IPS-18c (cell line): Measurements from ENCODE around the gene GAS7.

Experiments
- H3K4me3 ChIP-seq: 2 replicates; pipeline ENCODE4 v1.7.0; 2013; ENCODE audit warnings: low read depth, mild to moderate bottlenecking, low read length, moderate library complexity; ENCODE audit not compliant: insufficient read depth
- H3K9me3 ChIP-seq: one replicate; pipeline ENCODE4 v1.6.1; 2013; ENCODE audit warnings: mild to moderate bottlenecking, low read length, moderate library complexity; ENCODE audit not compliant: control insufficient read depth, insufficient read depth

Gene GAS7

DNA sequence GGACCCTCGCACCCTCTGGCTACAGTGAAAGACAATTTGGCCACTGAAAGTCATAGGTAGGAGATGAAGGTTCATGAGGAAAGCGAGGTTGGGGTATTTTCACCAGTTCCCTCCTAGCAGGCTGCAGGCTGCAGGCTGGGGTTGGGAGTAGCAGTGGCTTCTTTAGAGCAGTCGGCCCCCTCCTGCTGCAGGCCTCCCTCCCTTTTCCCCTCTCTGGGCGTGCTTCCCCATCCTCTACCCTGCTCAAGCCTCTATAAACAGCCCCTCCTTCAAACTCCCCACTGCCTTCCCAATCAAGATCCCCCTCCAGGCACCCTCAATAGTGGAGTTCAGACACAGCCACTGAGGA is 41.8 kb downstream of the GAS7 start:
- Histone ChIP-seq H3K9me3 (no peaks in the 10 kb centered on the region), H3K4me3 (no peak overlapping the region)

DNA sequence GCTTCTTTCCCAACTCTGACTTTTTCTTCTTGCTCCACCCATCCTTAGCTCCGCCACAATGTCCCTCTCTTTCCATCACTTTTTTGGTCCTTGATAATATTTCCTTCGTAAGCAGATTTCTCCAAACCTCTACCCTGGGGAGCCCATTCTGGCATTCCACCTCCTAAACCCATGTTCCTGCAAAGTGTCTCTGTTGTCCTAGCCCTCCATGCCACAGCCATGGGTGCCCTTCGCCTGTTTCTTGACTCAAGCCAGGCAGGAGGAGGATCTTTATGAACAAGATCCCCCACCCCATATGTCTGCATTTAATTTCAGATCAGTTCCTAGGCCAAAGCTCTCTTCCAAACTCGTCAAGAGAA is 42.4 kb downstream of the GAS7 start:
- Histone ChIP-seq H3K4me3 (no peak overlapping the region), H3K9me3 (no peaks in the 10 kb centered on the region)

DNA sequence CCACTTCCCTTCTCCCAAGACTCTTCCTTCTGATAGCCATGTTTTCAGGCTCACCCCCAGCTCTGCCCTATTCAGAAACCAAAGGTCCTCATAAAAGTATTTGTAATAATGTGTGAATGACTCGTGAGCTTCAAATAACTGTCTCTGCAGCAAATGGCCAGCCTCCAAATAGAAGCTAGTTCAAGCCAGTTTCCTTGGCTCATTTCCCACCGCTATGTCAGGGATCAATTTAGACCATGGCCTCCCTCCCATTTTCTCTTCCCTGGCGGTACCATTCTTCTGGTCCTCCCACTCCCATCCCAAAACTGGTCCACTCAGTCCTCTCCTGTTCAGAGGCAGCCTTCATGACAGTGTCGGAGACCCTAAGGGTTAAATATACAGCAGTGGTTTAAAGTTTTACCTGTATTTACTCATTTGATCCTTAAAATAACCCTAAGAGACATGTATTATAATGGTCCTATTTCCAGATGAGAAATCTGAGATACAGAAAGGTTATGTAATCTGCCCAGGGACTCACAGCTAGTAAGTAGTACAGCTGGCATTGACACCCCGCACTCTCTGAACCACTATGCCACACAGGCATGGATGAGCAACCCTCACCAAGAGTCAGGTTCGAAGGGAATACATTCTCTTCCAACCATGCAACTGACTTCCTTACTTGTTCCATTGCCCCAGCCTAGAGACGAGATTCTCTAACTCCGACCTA is 42.9 kb downstream of the GAS7 start:
- no peak overlapping the region for H3K4me3 ChIP-seq
- no peaks in the 10 kb centered on the region for H3K9me3 ChIP-seq

DNA sequence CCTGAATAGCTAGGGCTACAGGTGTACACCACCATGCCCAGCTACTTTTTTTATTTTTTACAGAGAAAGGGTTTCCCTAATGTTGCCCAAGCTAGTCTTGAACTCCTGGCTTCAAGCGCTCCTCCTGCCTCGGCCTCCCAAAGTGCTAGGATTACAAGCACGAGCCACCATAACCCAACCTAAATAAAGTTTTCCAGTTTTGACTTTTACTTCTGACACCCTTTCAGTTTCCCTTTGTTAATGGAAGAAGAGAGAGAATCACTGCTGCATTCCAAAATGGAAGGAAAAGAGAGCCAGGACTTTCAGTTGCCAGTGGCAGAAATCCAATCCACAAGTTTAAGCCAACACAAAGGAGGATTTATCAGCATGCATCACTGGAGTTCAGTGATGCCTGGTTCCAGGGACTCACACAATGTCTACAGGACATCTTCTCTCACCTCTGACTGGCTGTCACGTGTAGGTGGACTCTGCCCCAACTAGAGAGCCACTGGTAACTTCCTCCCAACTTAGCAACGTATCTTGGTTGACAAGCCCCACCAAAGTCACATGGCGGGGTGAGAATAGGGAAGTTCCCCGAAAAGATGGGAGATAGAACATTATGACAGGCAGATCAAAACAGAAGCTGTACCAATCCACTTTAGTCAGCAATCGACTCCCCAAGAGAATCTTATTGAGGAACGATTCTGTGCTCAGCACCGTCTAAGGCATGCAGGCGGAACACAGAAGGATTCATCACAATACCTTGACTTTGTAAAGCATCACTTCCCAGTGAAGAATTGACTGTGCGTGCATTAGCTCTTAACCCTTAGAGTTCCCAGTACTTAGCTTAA is 46.5 kb downstream of the GAS7 start:
- Histone ChIP-seq H3K4me3 (no peak overlapping the region), H3K9me3 (no peaks in the 10 kb centered on the region)

DNA sequence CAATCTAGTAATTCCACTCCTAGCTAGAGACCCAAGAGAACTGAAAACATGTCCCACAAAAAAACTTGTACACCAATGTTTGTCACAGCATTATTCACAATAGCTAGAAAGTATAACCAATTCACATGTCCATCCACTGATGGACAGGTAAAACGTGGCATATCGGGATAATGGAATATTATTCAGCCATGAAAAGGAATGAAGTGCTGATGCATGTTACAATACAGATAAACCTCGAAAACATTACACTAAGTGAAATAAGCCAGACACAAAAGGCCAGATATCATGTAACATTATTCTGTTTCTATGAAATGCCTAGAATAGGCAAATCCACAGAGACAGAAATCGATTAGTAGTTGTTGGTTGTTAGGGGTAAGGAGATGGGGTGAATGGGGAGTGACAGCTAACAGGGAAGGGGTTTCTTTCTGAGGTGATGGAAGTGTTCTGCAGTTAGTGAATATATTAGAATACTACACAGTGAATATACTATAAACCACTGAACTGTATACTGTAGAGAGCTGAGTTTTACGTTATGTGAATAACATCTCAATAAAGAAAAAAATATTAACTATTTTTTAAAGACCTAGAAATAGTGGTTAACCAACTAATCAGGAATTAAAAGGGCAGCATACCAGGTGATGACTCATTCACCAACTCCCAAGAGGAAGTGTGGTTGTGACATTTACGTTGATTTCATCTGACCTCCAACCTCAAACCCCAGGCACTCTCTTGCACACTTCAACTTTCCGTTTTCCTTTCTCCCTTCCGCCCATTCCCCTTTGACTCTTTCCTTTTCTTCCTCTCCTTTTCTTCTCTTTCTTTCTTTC is 48.6 kb downstream of the GAS7 start:
- Histone ChIP-seq H3K9me3 (peaks cover 2% of the 10 kb centered on the region), H3K4me3 (no peak overlapping the region)

DNA sequence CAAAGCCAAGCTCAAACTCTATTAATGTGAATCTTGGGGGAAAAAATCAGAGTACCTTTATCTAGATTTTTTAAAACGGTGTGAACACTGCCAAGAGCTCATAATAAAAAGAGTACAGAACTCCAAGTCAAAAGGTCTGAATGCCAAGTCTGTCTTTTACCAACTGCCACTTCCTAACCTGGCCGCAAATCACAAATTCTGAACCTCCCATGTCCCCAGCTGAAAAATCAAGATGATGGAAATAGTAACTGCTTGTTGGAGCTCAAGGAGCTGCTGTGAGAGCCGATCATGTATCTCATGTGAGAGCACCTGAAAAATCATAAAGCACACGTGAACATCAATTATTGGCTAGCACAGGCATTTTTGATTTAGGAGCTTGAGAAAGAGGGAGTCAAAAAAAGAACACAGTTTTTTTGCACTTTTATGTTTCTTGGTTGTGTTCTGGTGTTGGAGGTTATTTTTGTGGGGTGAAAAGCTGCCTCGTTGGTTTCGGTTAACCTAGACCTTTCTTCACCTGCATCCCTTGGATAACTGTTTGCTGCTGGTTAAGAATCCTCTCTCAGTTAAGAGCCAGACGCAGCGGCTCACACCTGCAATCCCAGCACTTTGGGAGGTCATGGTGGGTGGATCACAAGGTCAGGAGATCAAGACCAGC is 50.5 kb downstream of the GAS7 start:
- peaks cover 2% of the 10 kb centered on the region for H3K9me3 ChIP-seq
- H3K4me3 ChIP-seq = no peak overlapping the region

DNA sequence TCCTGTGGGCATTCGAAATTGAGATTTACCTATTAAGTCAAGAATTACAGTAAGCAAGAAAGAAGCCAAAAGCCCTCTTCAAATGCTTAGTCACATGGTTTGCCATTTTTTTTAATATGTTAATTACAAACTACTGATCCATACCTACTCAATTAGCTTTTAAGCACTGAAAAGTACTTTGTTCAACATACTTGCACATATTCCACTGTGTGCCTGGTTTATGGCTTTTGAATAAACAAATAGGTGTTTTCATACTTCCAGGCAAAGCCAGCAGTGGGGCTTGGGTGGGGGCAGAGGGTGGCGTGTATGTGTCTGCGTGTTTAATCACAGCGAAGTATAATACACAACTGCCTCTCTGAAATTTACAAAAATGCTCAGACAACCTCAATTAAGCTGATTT is 51.4 kb downstream of the GAS7 start:
- H3K4me3 ChIP-seq = no peak overlapping the region
- H3K9me3 ChIP-seq = peaks cover 2% of the 10 kb centered on the region

DNA sequence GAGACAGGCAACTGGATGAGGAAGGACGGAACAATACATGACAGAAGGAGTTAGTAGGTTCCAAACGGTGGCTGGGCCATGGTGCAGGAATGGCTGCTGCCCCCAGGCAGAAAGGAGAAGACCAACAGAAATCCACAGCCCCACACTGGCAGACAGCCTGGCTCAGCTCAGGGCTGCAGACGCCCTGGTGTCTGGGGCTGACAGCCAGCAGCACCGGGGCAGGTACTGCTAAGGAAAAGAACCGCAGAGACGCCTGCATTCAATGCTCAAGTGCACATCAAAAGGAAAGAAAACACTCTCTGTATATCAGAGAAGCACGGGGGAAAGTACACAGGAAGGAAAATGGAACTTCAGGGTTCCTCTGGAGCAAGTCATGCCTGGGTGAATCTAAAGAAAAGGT is 53.4 kb downstream of the GAS7 start:
- no peak overlapping the region for H3K4me3 ChIP-seq
- peaks cover 2% of the 10 kb centered on the region for H3K9me3 ChIP-seq

DNA sequence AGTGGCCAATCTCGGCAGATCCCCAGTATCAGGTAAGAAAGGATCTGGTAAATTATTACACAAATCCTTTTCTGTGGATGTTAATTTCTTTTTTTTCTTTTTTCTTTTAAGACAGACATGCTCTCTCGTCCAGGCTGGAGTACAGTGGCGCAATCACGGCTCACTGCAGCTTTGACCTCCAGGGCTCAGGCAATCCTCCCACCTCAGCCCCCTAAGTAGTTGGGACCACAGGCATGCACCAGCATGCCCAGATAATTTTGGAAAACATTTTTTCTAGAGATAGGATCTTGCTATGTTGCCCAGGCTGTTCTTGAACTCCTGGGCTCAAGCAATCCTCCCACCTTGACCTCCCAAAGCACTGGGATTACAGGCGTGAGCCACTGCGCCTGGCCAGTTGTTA is 54.0 kb downstream of the GAS7 start:
- peaks cover 2% of the 10 kb centered on the region for H3K9me3 ChIP-seq
- no peak overlapping the region for H3K4me3 ChIP-seq

DNA sequence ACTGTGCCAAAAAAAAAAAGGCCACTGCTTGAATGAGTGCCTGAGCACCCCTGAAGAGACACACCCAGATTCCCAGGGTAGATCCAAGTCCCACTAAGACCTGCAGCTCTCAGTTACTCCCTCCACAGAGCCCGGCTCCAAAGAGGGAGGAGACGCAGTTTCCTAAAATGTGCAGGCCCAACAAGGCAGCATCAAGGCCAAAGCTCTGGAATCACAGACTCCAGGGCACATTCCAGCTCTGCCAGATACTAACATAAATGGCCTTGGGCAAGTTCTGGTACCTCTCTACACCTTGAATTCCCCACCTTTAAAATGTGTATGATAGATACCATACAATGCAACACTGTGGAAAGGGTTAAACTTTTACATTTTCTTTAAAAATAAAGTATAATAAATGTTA is 57.0 kb downstream of the GAS7 start:
- Histone ChIP-seq H3K4me3 (no peak overlapping the region), H3K9me3 (peaks cover 5% of the 10 kb centered on the region)

DNA sequence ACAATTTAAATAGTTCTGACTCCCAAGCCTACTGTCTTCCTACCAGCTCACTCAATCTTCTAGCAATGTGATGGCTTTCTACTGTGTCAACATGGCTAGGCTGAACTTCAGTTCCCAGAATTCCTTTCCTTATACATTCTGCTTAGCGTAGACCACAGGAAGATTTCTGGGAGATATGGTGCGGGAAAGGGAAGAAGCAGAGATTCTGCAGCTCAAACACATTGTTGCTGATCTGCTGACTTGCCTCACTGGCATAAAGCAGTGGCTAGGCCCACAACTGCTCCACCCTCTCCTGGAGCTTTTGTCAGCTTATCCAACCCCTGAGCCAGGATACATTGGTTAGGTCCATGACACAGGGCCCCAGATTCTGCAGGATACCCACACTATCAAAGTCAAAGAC is 58.8 kb downstream of the GAS7 start:
- peaks cover 3% of the 10 kb centered on the region for H3K9me3 ChIP-seq
- H3K4me3 ChIP-seq = no peak overlapping the region

DNA sequence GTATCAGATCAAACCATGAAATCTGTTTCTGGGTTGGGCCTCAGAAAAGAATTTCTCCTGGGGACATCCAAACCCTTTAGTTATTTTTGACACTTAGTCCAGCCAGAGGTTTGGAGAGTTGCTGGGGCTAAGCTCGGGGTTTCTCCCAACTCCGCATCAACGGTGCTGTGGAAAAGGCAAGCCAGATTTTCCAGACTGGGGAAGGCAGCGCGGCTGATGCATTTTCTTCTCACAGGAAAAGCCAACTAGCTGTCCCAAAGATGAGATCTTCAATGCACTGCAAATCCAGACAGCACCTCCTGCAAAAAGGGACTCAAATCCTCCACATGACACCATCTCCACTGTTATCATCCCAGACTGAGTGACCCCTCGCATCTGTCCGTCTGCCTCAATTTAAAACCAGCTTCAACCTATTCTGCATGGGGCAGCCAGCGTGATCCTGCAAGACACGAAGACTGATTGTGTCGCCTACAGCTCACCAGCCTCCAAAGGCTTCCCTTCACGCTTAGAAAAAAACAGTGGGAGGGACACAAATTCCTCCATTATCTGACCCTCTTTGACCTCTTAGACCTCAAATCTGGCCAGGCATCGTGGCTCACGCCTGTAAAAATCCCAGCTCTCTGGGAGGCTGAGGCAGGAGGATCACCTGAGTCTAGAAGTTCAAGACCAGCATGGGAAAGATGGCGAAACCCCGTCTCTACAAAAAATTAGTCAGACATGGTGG is 62.0 kb downstream of the GAS7 start:
- H3K4me3 ChIP-seq = no peak overlapping the region
- peaks cover 3% of the 10 kb centered on the region for H3K9me3 ChIP-seq

DNA sequence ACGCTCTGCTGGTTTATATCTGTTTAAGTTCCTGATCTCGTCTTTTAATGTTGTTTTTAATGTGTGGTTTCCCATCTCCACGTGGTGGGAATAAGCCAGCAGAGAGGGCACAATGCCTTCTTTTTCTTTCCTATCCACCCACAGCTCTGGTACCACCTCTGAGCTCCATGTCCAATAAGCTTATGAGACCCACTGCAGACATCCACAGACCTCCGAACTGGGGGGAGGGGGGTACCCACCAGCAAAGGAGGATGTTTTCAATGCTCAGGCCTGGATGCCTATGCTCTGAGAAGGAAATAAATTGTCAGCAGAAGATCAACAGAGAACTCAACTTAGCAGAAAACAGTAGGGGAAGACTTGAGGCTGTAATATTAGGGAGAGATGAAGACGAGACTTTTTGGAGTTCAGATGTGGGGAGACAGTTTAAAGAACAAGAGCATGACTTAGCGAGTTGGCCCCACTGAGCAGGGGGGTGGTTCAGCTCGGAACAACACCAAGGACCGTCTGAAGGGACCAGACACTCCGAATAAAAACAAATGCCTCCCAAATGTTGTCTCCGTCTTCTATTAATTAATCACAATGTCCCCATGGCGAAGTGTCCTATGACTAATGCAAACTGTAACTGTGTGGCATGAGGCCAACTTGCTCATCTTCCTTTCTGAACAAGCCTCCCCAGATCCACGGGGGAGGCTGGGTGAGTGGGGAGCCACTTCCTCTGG is 62.7 kb downstream of the GAS7 start:
- Histone ChIP-seq H3K4me3 (no peak overlapping the region), H3K9me3 (peaks cover 3% of the 10 kb centered on the region)

DNA sequence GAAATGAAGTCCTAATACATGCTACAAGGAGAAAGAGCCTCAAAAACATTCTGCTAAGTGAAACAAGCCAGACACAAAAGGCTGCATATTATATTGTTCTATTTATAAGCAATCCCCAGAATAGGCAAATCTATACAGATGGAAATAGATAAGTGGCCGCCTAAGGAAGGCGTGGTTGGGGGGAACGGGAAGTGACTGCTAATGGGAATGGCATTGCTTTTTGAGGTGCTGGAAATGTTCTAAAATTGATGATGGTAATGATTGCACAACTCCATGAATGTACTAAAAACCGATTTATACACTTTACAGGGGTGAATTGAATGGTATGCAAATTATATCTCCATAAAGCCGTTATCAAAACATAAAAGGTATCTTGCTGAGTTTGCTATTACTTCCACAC is 67.7 kb downstream of the GAS7 start:
- peaks cover 2% of the 10 kb centered on the region for H3K9me3 ChIP-seq

DNA sequence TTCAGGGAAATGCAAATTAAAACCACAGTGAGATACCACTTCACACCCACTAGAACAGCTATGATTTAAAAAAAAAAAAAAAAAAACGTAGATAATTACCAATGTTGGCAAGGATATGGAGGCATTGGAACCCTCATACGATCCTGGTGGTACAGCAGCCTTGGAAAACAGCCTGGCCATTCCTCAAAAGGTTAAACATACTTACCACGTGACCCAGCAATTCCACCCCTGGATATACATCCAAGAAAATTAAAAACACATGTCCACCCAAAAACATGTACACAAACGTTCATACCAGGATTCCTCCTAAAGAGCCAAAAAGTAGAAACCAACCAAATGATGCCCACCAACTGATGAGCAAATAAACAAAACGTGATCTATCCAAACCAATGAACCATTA is 68.1 kb downstream of the GAS7 start:
- Histone ChIP-seq H3K4me3 (no peak overlapping the region), H3K9me3 (peaks cover 2% of the 10 kb centered on the region)

More for the DNA sequence above, 67.7 kb downstream of the GAS7 start:
- H3K4me3 ChIP-seq = no peak overlapping the region

DNA sequence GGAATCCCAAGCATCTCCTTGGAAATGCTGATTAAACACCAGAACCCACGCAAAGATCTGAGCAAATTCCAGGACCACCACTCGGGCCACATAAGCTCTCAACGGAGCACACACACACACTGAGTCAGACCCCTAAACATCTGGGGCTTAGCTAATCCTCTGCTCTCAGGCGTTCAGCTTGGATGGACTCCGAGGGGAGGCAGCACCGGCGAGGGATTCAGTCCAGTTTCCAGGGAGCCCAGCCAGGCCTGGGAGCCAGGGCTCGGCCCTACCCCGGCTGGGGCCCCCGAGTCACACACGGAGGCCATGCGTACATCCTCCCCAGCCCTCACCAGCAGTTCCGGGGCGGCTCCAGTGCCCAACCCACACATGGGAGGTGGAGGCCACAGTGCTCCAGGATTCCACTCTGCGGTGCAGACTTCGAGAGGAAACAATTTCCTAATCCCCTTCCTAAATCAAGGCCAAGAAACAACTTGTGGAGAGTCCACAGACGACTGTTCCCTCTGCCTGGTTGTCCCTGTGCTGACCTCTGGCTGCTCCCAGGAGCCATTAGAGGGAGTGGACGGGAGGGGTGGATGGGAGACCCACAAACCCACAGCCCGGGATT is 70.5 kb downstream of the GAS7 start:
- H3K4me3 ChIP-seq = no peak overlapping the region
- H3K9me3 ChIP-seq = peaks cover 2% of the 10 kb centered on the region
